ES-I3 (cell line): Measurements from ENCODE around the gene C6orf47.

ENCODE experiments used
- H3K36me3 ChIP-seq: 2 replicates; pipeline ENCODE4 v1.6.1; 2013; ENCODE audit warnings: mild to moderate bottlenecking, low read length, control low read depth, moderate library complexity; ENCODE audit not compliant: insufficient read depth
- H3K4me1 ChIP-seq: 2 replicates; pipeline ENCODE4 v1.6.1; 2013; ENCODE audit warnings: mild to moderate bottlenecking, control low read depth, low read length; ENCODE audit not compliant: insufficient read depth
- H3K9ac ChIP-seq: 2 replicates; pipeline ENCODE4 v1.6.1; 2013; ENCODE audit warnings: low read depth, mild to moderate bottlenecking, low read length, moderate library complexity
- H3K9me3 ChIP-seq: 2 replicates; pipeline ENCODE4 v1.6.1; 2013; ENCODE audit warnings: mild to moderate bottlenecking, low read length, moderate library complexity; ENCODE audit not compliant: control insufficient read depth, insufficient read depth

Gene C6orf47

GRCh38 chr6:31641370-31641769, 19.2 kb downstream of the C6orf47 start:
- Histone ChIP-seq H3K9me3 (no peaks in the 10 kb centered on the region), H3K9ac (no peak overlapping the region), H3K36me3 (peaks cover 49% of the 10 kb centered on the region), H3K4me1 (no peaks in the 10 kb centered on the region)

GRCh38 chr6:31640612-31641011, 20.0 kb downstream of the C6orf47 start:
- Histone ChIP-seq H3K9ac (no peak overlapping the region), H3K9me3 (no peaks in the 10 kb centered on the region), H3K36me3 (peaks cover 54% of the 10 kb centered on the region), H3K4me1 (no peaks in the 10 kb centered on the region)

- peaks cover 55% of the 10 kb centered on the region for H3K36me3 ChIP-seq
- no peaks in the 10 kb centered on the region for H3K9me3 ChIP-seq
- H3K4me1 ChIP-seq: no peaks in the 10 kb centered on the region
- no peak overlapping the region for H3K9ac ChIP-seq
These were observed 21.1 kb downstream of the C6orf47 start for GRCh38 chr6:31639449-31639861.

- Histone ChIP-seq H3K36me3 (peaks cover 56% of the 10 kb centered on the region), H3K9me3 (no peaks in the 10 kb centered on the region), H3K9ac (no peak overlapping the region), H3K4me1 (no peaks in the 10 kb centered on the region)
These were observed 21.5 kb downstream of the C6orf47 start for GRCh38 chr6:31639043-31639442.

GRCh38 chr6:31636698-31637596, 23.6 kb downstream of the C6orf47 start:
- no peaks in the 10 kb centered on the region for H3K4me1 ChIP-seq
- no peak overlapping the region for H3K9ac ChIP-seq
- H3K9me3 ChIP-seq: no peaks in the 10 kb centered on the region
- peaks cover 66% of the 10 kb centered on the region for H3K36me3 ChIP-seq

GRCh38 chr6:31634969-31635575, 25.5 kb downstream of the C6orf47 start:
- H3K36me3 ChIP-seq: peaks cover 68% of the 10 kb centered on the region
- H3K4me1 ChIP-seq: no peaks in the 10 kb centered on the region

GRCh38 chr6:31634131-31634530, 26.4 kb downstream of the C6orf47 start:
- H3K9me3 ChIP-seq: no peaks in the 10 kb centered on the region
- H3K36me3 ChIP-seq: peaks cover 62% of the 10 kb centered on the region
- no peaks in the 10 kb centered on the region for H3K4me1 ChIP-seq
- H3K9ac ChIP-seq: no peak overlapping the region

More at GRCh38 chr6:31634969-31635575, 25.5 kb downstream of the C6orf47 start:
- no peaks in the 10 kb centered on the region for H3K9me3 ChIP-seq
- no peak overlapping the region for H3K9ac ChIP-seq

DNA sequence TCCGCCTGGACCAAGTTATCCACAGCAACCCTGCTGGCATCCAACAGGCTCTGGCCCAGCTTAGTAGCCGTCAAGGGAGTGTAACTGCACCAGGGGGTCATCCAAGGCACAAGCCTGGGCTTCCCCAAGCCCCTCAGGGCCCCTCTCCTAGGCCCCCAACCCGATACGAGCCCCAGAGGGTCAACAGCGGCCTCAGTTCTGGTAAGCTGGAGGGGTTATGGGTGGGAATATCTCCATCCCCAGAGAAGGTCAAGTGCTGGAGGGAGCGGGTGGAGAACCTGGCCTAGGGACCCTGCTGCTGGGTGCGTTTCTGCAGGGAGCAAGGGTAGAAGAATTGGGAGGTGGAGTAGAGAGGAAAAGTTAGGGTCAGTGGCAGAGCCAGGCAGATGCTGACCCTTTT, 27.1 kb downstream of the C6orf47 start:
- Histone ChIP-seq H3K9me3 (no peaks in the 10 kb centered on the region), H3K36me3 (peaks cover 64% of the 10 kb centered on the region), H3K9ac (no peak overlapping the region), H3K4me1 (no peaks in the 10 kb centered on the region)

- Histone ChIP-seq H3K4me1 (no peaks in the 10 kb centered on the region), H3K9ac (no peak overlapping the region), H3K36me3 (peaks cover 69% of the 10 kb centered on the region), H3K9me3 (no peaks in the 10 kb centered on the region)
These were observed 28.2 kb downstream of the C6orf47 start for GRCh38 chr6:31632279-31632946.

DNA sequence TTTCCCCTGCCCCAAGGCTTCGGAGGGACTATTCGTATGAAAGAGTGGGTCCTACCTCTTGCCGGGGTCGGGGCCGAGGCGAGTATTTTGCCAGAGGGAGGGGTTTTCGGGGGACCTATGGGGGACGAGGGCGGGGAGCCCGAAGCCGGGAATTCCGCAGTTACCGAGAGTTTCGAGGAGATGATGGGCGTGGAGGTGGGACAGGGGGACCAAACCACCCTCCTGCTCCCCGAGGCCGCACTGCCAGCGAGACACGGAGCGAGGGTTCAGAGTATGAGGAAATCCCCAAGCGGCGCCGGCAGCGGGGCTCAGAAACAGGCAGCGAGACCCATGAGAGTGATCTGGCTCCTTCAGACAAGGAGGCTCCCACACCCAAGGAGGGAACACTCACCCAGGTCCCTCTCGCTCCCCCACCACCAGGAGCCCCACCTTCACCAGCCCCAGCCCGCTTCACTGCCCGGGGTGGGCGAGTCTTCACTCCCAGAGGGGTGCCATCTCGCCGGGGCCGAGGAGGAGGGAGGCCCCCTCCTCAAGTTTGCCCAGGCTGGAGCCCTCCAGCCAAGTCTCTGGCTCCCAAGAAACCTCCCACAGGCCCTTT, 28.8 kb downstream of the C6orf47 start:
- H3K36me3 ChIP-seq: peaks cover 74% of the 10 kb centered on the region
- H3K9ac ChIP-seq: no peak overlapping the region
- H3K4me1 ChIP-seq: no peaks in the 10 kb centered on the region
- no peaks in the 10 kb centered on the region for H3K9me3 ChIP-seq

DNA sequence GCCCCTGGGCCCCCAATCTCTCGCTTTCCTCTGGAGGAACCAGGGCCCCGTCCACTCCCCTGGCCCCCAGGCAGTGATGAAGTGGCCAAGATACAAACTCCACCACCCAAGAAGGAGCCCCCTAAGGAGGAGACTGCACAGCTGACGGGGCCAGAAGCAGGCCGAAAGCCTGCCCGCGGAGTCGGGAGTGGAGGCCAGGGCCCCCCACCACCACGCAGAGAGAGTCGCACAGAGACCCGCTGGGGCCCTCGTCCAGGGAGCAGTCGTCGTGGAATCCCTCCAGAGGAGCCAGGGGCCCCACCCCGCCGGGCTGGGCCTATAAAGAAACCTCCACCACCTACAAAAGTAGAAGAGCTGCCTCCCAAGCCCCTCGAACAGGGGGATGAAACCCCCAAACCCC, 29.4 kb downstream of the C6orf47 start:
- peaks cover 73% of the 10 kb centered on the region for H3K36me3 ChIP-seq
- no peaks in the 10 kb centered on the region for H3K9me3 ChIP-seq
- H3K4me1 ChIP-seq: no peaks in the 10 kb centered on the region
- no peak overlapping the region for H3K9ac ChIP-seq

DNA sequence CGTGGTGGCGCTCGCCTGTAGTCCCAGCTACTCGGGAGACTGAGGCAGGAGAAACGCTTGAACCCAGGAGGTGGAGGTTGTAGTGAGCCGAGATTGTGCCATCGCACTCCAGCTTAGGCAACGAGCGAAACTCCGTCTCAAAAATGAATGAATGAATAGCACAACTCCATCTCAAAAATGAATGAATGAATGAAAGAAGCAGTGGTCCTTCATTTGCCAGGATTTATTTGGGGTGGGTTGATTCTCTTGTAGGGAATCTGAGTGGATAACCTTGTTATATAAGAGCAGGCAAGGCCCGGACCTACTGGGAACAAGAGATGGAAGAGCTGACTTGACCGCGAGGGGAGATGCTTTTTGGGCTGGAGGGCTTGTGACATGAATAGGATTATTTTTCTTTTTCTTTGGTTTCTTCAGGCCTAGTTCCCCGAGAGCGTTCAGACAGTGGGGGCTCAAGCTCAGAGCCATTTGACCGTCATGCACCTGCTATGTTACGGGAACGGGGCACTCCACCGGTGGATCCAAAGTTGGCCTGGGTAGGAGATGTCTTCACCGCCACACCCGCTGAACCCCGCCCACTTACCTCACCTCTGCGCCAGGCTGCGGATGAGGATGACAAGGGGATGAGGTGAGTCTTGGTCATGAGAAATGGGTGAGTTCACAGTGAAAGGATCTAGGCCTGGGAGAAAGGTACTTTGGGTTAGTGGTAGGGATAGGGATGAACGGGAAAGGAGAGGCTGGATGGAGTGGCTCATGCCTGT, 30.2 kb downstream of the C6orf47 start:
- no peak overlapping the region for H3K9ac ChIP-seq
- H3K9me3 ChIP-seq: no peaks in the 10 kb centered on the region
- H3K4me1 ChIP-seq: no peaks in the 10 kb centered on the region
- peaks cover 73% of the 10 kb centered on the region for H3K36me3 ChIP-seq

- Histone ChIP-seq H3K9me3 (no peaks in the 10 kb centered on the region), H3K36me3 (peaks cover 73% of the 10 kb centered on the region)
These were observed 31.6 kb downstream of the C6orf47 start for GRCh38 chr6:31629014-31629413.

More at GRCh38 chr6:31629014-31629413, 31.6 kb downstream of the C6orf47 start:
- Histone ChIP-seq H3K4me1 (no peaks in the 10 kb centered on the region), H3K9ac (no peak overlapping the region)
